ENCODE results near the gene GRM8. TPM values are rescaled to one million over a fixed set of nuclear protein-coding genes. Genes with fewer than 3 reads are reported as not detected.

GRM8 gene
- polyA plus RNA-seq, 1 donor (not counting 4 experiments of a cell fraction or from before 2014, with no cell fraction given): not detected

- DNase-seq (ENCODE audit: low read depth, low spot score) (no peak), FAIRE-seq (no peak)
- dilution Hi-C loops (cut with MboI; ENCODE audit: extremely low pct_ligation_motif_present, low sequenced_read_pairs): no loop called here
- Histone ChIP-seq H3K9me1 (ENCODE audit: control insufficient read depth, extremely low read depth, insufficient read depth, low read length) (no peaks in the 10 kb centered on the region), H3K79me2 (ENCODE audit: control insufficient read depth, insufficient read depth, low read length) (no peaks in the 10 kb centered on the region), H3K9ac (ENCODE audit: control insufficient read depth, extremely low read depth, insufficient read depth, low read length) (no peak overlapping the region), H3K36me3 (ENCODE audit: control insufficient read depth in 2 of 2, extremely low read depth in 1 of 2, insufficient read depth in 2 of 2, low read length in 2 of 2) (no peaks in the 10 kb centered on the region), H3K9me3 (ENCODE audit: control insufficient read depth, low read depth, low read length) (no peaks in the 10 kb centered on the region), H2AFZ (ENCODE audit: control insufficient read depth, low read length) (no peak overlapping the region), H3K4me3 (ENCODE audit: control insufficient read depth in 2 of 3, extremely low read depth in 1 of 3, insufficient read depth in 2 of 3, low read depth in 1 of 3, low read length in 3 of 3) (no peak overlapping the region), H4K20me1 (ENCODE audit: control insufficient read depth, extremely low read depth, insufficient read depth, low read length) (no peaks in the 10 kb centered on the region), H3K4me1 (ENCODE audit: control insufficient read depth, extremely low read depth, insufficient read depth, low read length) (no peaks in the 10 kb centered on the region), H3K27ac (ENCODE audit: control insufficient read depth, insufficient read depth, low read length) (no peak overlapping the region), H3K4me2 (ENCODE audit: control insufficient read depth, extremely low read depth, insufficient read depth, low read depth, low read length) (no peak overlapping the region), H3K27me3 (ENCODE audit: control insufficient read depth, extremely low read depth, insufficient read depth, low read length) (no peaks in the 10 kb centered on the region)
- TF ChIP-seq CTCF (optimal IDR thresholded peaks at IDR 0.05 in 1 of 3, IDR thresholded peaks at IDR 0.05 in 1 of 3, conservative IDR thresholded peaks at IDR 0.05 in 1 of 3; ENCODE audit: extremely low read depth in 1 of 3, insufficient read depth in 2 of 3, low read length in 3 of 3) (no peak), EZH2 (IDR thresholded peaks at IDR 0.05; ENCODE audit: low read length) (no peak)
Measured at GRCh38 chr7:127021857-127022256, 230.9 kb downstream of the GRM8 start.

GRCh38 chr7:127021019-127021738, 231.6 kb downstream of the GRM8 start:
- H3K36me3 ChIP-seq (ENCODE audit: control insufficient read depth in 2 of 2, extremely low read depth in 1 of 2, insufficient read depth in 2 of 2, low read length in 2 of 2): no peaks in the 10 kb centered on the region
- H4K20me1 ChIP-seq (ENCODE audit: control insufficient read depth, extremely low read depth, insufficient read depth, low read length): no peaks in the 10 kb centered on the region
- H3K4me1 ChIP-seq (ENCODE audit: control insufficient read depth, extremely low read depth, insufficient read depth, low read length): no peaks in the 10 kb centered on the region
- dilution Hi-C loops (cut with MboI; ENCODE audit: extremely low pct_ligation_motif_present, low sequenced_read_pairs): no loop called here
- H3K4me3 ChIP-seq (ENCODE audit: control insufficient read depth in 2 of 3, extremely low read depth in 1 of 3, insufficient read depth in 2 of 3, low read depth in 1 of 3, low read length in 3 of 3): no peak overlapping the region
- no peaks in the 10 kb centered on the region for H3K9me1 ChIP-seq (ENCODE audit: control insufficient read depth, extremely low read depth, insufficient read depth, low read length)
- H3K9ac ChIP-seq (ENCODE audit: control insufficient read depth, extremely low read depth, insufficient read depth, low read length): no peak overlapping the region
- no peaks in the 10 kb centered on the region for H3K79me2 ChIP-seq (ENCODE audit: control insufficient read depth, insufficient read depth, low read length)
- DNase-seq (ENCODE audit: low read depth, low spot score) (no peak), FAIRE-seq (no peak)
- no peak overlapping the region for H2AFZ ChIP-seq (ENCODE audit: control insufficient read depth, low read length)
- no peak overlapping the region for H3K27ac ChIP-seq (ENCODE audit: control insufficient read depth, insufficient read depth, low read length)
- no peak for TF ChIP-seq CTCF (optimal IDR thresholded peaks at IDR 0.05 in 1 of 3, IDR thresholded peaks at IDR 0.05 in 1 of 3, conservative IDR thresholded peaks at IDR 0.05 in 1 of 3; ENCODE audit: extremely low read depth in 1 of 3, insufficient read depth in 2 of 3, low read length in 3 of 3)
- no peak for TF ChIP-seq EZH2 (IDR thresholded peaks at IDR 0.05; ENCODE audit: low read length)
- no peaks in the 10 kb centered on the region for H3K27me3 ChIP-seq (ENCODE audit: control insufficient read depth, extremely low read depth, insufficient read depth, low read length)
- no peaks in the 10 kb centered on the region for H3K9me3 ChIP-seq (ENCODE audit: control insufficient read depth, low read depth, low read length)
- no peak overlapping the region for H3K4me2 ChIP-seq (ENCODE audit: control insufficient read depth, extremely low read depth, insufficient read depth, low read depth, low read length)
